GM12891 (cell line): ENCODE measurements around the gene VGLL4. TPM values are rescaled to one million over a fixed set of nuclear protein-coding genes. Genes with fewer than 3 reads are reported as not detected.
"Not testable (repeated sequence)": the region's sequence is repeated elsewhere in the genome, so short reads cannot be mapped to it uniquely, and the experiment has no call there.

Experiments
- DNase-seq: peaks from one replicate; pipeline ENCODE4 v3.0.0; 2011; ENCODE audit warnings: low spot score; ENCODE audit not compliant: insufficient read length
- FAIRE-seq: peaks from 2 replicates; lab custom pipeline; 2011; peaks lifted over from hg19 to GRCh38; lab: Jason Lieb, UNC
- PAX5 ChIP-seq: IDR thresholded peaks from 2 replicates; pipeline ENCODE4 v1.6.1; 2011; ENCODE audit warnings: low read length, moderate library complexity, mild to moderate bottlenecking; ENCODE audit not compliant: insufficient read depth, severe bottlenecking
- POLR2A ChIP-seq: IDR thresholded peaks from 2 replicates; pipeline ENCODE4 v1.6.1; 2011; ENCODE audit warnings: low read depth, low read length, control low read depth
- POLR2AphosphoS5 ChIP-seq: IDR thresholded peaks from 2 replicates; pipeline ENCODE4 v1.6.1; 2011; ENCODE audit warnings: low read depth, low read length, control low read depth
- POU2F2 ChIP-seq: IDR thresholded peaks from 2 replicates; pipeline ENCODE4 v1.6.1; 2011; ENCODE audit warnings: low read depth, mild to moderate bottlenecking, control low read depth, low read length, moderate library complexity
- SPI1 ChIP-seq: IDR thresholded peaks from 2 replicates; pipeline ENCODE4 v1.6.1; 2011; ENCODE audit warnings: low read depth, low read length, control low read depth
- TAF1 ChIP-seq: IDR thresholded peaks from 2 replicates; pipeline ENCODE4 v1.6.1; 2011; ENCODE audit warnings: low read depth, low read length, control low read depth
- polyA plus RNA-seq: library from polyadenylated mRNA; unstranded; fragments of >200 nt; gene quantifications from one replicate; pipeline ENCODE4 v1.2.1, GENCODE V29; 2012; ENCODE audit warnings: low read depth, missing spikeins, inconsistent platforms; ENCODE audit not compliant: missing spikeins

The VGLL4 gene
- polyA plus RNA-seq = 28.1 TPM

GRCh38 chr3:11643605-11644087, at the start of gene VGLL4:
TSS of gene VGLL4 (minus strand) at chr3:11643915. CDS start at chr3:11643518, 397 bp downstream.
- TF ChIP-seq PAX5 (no peak), SPI1 (peak; percentile 70), TAF1 (peak; percentile 54; the same call in 1 of the 2 replicates), POLR2A (peak; percentile 51; the same call in 1 of the 2 replicates), POU2F2 (no peak)
- DNase-seq (peak; percentile 43), FAIRE-seq (peak; percentile 84)

DNA sequence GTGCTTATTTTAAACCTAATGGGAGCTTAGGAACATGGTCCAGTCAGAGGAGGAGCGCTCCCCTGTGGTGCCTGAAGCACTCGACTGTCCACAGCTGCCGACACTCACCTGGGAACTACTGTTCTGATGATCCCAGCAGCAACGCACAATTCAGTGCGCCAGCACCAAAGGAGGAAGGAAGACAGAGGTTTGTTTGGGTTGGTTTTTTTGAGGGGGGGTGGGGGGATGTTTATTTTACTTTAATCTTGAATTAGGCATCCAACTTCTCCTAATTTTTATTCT, 48.8 kb upstream of the VGLL4 start:
- FAIRE-seq (no peak), DNase-seq (no peak)
- TF ChIP-seq POU2F2 (no peak), POLR2AphosphoS5 (no peak), SPI1 (no peak), POLR2A (no peak), TAF1 (no peak), PAX5 (no peak)

- FAIRE-seq = no peak
- DNase-seq = no peak
- TF ChIP-seq POLR2AphosphoS5 = no peak
- TF ChIP-seq POU2F2 = no peak
- TF ChIP-seq SPI1 = no peak
- TF ChIP-seq POLR2A = no peak
- no peak for TF ChIP-seq PAX5
- TF ChIP-seq TAF1 = no peak
Measured at GRCh38 chr3:11691767-11692531, 48.2 kb upstream of the VGLL4 start.

DNA sequence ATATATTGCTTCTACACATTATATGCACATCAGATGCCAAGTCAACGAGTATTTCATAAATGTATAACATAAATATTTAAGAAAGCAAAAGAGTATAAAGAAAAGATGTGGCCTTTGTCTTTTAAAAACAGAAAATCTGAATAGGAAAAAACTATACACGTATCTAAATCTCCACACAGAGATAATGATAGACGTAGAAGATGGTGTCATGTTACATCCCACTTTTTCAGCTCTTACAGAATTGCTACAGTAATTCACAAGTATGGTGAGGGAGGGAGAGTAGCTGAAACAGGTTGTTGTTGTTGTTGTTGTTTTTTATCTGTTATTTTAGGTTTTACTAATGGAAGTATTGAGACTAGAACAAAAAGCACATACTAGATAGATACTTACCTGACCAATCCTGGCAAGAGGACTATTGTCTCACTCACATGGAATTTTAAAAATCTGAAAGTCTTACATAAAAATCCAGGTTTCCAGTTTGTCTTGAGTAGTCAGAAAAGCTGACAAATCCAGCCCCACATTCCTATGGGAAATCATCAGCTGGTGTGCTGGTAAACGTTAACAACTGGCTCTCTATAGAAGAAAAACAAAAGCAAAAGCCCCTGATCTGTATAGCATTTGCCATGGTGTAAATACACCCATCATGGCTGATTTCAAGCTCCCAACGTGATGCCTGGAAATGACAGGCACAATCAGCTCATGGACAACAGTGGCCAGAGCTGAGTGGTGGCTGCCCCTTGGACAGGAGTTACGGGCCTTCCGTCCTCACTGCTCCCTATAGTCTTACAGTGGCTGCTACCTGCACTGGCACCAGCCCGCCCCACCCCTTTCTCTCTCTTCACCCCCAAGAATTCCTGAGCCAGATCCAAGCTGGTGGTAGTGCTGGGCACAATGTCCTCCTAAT, 47.4 kb upstream of the VGLL4 start:
- no peak for DNase-seq
- FAIRE-seq = no peak
- TF ChIP-seq POLR2A (no peak), POLR2AphosphoS5 (no peak), PAX5 (no peak), SPI1 (no peak)

- TF ChIP-seq TAF1 = no peak
- TF ChIP-seq POLR2AphosphoS5 = no peak
- no peak for TF ChIP-seq POLR2A
- TF ChIP-seq PAX5 = no peak
- no peak for TF ChIP-seq POU2F2
- no peak for TF ChIP-seq SPI1
- FAIRE-seq (no peak), DNase-seq (no peak)
Measured at GRCh38 chr3:11689749-11690148, 46.0 kb upstream of the VGLL4 start.

DNA sequence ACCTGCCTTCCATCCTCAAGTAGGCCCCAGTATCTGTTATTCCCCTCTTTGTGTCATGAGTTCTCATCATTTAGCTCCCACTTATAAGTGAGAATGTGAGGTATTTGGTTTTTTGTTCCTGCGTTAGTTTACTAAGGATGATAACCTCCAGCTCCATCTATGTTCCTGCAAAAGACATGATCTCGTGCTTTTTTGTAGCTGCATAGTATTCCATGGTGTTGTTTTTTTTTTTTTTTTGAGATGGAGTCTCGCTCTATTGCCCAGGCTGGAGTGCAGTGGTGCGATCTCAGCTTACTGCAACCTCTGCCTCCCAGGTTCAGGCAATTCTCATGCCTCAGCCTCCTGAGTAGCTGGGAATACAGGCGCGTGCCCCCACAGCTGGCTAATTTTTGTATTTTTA, 41.3 kb upstream of the VGLL4 start:
- FAIRE-seq, DNase-seq: not testable (repeated sequence)

DNA sequence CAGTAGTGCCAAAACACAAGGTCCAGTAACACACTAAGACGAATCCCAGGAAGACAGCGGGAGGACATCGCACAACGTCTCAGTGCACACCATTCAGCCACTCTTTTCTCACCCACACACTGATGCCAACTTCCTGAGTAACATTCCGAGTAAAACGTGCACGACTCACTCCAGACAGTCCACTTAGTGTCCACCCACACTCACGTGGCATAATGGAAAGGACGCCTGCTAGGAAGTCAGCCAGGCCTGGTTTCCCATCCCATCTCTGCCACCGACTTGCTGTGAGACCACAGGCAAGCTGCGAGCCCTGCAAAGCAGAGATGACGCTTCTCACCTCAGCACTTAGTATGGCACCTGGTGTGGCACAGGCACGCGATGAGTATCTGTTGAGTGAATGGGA, 36.8 kb upstream of the VGLL4 start:
- DNase-seq (no peak), FAIRE-seq (no peak)
- TF ChIP-seq SPI1 (no peak), PAX5 (no peak), POLR2AphosphoS5 (no peak), POLR2A (no peak), TAF1 (no peak), POU2F2 (no peak)

GRCh38 chr3:11679964-11680363, 36.2 kb upstream of the VGLL4 start:
- no peak for DNase-seq
- TF ChIP-seq POLR2AphosphoS5 (no peak), PAX5 (no peak)
- no peak for FAIRE-seq

DNA sequence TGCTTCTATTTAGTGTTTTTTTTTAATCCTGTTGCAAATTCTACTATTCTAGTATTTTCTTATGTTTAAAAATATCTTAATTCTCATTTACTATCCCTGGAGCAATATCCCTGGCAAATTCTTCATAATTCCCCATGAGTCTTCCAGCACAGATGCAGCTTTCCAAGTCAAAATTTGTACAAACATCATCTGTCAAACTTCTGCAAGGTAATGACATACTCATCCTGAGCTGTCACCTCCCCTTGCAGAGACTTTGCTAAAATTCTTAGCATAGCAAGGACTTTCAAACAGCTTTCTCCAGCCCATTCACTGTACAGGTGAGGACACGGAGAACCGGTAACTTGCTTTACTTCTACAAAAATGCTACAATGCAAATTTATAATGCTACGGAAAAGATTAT, 28.6 kb upstream of the VGLL4 start:
- no peak for DNase-seq
- FAIRE-seq = no peak
- no peak for TF ChIP-seq TAF1
- TF ChIP-seq PAX5 = no peak

GRCh38 chr3:11671648-11672100, 28.0 kb upstream of the VGLL4 start:
- DNase-seq (peak; percentile 26), FAIRE-seq (peak; percentile 31)
- peak; percentile 90 for TF ChIP-seq SPI1
- no peak for TF ChIP-seq POLR2AphosphoS5
